GM13977 (cell line): Measurements from ENCODE around the gene NFATC2IP.

Experiments used
- DNase-seq: peaks from one replicate; pipeline ENCODE4 v3.0.0; 2012; ENCODE audit warnings: low spot score
- in situ Hi-C: fragments of 300-500 bp; cut with MboI; formaldehyde crosslinking; loops from one replicate; pipeline ENCODE4 v1.12.0; 2022; ENCODE audit warnings: low sequenced_read_pairs, low pct_unique_long_range_greater_than_20kb, mixed read lengths, inconsistent platforms; ENCODE audit not compliant: unreplicated experiment
- TF ChIP-seq, protein P1 (sequence below): IDR thresholded peaks from 2 replicates; pipeline ENCODE4 v1.5.1; 2012; ENCODE audit warnings: mild to moderate bottlenecking, control low read depth; ENCODE audit not compliant: insufficient read depth; ENCODE audit errors: extremely low read depth, missing control alignments

Gene NFATC2IP

DNA sequence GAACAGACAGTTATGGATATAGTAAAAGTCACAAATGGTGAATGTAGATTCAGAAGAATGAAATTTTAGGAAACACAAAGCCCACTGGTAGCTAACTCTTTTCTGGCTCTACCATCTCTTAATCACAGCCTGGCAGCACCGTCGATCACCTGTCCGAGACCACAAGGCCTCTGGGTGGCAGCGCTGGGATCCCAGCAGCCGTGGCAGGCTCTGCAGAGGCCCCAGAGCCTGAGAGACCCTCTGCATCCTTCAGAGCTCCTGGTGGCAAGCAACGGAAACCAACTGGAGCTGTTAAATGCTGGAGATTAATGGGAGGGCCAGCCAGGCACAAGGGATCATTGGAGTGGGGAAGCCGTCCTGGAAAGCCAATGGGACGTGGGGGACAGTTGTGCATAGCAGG is 60.4 kb downstream of the NFATC2IP start:
- in situ Hi-C loops: no loop called here
- TF ChIP-seq, protein P1, sequence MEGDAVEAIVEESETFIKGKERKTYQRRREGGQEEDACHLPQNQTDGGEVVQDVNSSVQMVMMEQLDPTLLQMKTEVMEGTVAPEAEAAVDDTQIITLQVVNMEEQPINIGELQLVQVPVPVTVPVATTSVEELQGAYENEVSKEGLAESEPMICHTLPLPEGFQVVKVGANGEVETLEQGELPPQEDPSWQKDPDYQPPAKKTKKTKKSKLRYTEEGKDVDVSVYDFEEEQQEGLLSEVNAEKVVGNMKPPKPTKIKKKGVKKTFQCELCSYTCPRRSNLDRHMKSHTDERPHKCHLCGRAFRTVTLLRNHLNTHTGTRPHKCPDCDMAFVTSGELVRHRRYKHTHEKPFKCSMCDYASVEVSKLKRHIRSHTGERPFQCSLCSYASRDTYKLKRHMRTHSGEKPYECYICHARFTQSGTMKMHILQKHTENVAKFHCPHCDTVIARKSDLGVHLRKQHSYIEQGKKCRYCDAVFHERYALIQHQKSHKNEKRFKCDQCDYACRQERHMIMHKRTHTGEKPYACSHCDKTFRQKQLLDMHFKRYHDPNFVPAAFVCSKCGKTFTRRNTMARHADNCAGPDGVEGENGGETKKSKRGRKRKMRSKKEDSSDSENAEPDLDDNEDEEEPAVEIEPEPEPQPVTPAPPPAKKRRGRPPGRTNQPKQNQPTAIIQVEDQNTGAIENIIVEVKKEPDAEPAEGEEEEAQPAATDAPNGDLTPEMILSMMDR: no peak
- DNase-seq: no peak

- TF ChIP-seq, protein P1: no peak
- DNase-seq: no peak
- in situ Hi-C loops: no loop called here
Measured at GRCh38 chr16:29011851-29012250, 61.1 kb downstream of the NFATC2IP start.

DNA sequence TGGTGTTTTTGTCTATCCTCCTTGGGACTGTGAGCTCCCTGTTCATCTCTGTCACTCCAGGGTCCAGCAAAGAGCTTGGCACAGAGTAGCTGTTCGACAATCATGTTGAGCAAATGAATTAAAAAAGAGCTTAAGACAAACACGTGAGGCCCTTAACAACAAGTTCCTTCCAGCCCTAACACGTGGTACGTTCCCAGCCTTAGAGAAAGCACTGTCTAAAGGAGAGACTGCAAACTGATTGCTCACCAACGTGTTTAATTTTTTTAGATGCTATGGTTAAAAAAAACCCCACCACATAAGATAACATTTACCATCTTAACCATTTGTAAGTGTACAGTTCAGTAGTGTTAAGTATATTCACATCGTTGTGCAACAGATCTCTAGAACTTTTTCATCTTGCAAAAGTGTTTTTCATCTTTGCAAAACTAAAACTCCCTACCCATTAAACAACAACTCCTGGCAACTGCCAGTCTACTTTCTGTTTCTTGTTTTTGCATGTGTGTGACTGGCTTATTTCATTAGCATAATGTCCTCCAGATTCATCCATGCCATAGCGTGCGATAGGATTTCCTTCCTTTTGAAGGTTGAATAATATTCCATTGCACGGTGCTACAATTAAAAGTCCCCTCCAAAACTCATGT is 62.3 kb downstream of the NFATC2IP start:
- TF ChIP-seq, protein P1: no peak
- DNase-seq: no peak
- in situ Hi-C loops: no loop called here

DNA sequence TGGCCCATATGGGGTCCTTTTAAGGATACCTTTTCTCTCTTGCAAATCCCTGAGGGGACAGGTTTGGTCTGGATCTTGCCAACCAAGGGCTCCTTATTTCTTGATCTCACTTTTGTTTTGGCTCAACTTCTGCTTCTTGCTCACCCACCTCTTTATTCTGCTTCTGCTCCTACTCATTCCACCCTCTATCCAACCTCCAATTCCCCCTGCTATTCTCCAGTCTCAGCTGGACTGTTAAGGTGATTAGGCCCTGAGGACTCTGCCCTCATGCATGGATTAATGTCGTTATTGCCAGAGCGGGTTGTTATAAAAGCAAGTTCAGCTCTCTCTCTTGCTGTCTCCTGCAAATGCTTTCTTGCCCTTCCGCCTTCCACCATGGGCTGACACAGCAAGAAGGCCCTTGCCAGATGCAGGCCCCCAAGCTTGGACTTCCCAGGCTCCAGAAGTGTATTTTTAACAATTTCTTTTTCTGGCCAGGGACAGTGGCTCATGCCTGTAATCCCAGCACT is 63.9 kb downstream of the NFATC2IP start:
- in situ Hi-C loops: no loop called here
- TF ChIP-seq, protein P1: no peak
- no peak for DNase-seq
